HG02678 (cell line): Measurements from ENCODE around the gene ULBP3.
"Not testable (repeated sequence)": the region's sequence is repeated elsewhere in the genome, so short reads cannot be mapped to it uniquely, and the experiment has no call there.

Experiments used
- ATAC-seq: cut with Tn5 transposase; IDR thresholded peaks from one replicate; pipeline ENCODE4 v1.9.1; 2021; ENCODE audit warnings: mild to moderate bottlenecking, moderate library complexity; ENCODE audit not compliant: unreplicated experiment

Gene ULBP3

GRCh38 chr6:150043501-150044412 lies 25.2 kb downstream of the ULBP3 start:
- no peak for ATAC-seq

GRCh38 chr6:150043096-150043495 lies 25.8 kb downstream of the ULBP3 start:
- no peak for ATAC-seq

GRCh38 chr6:150038202-150039062 lies 30.5 kb downstream of the ULBP3 start:
- ATAC-seq, result no peak

GRCh38 chr6:150037526-150038201 lies 31.3 kb downstream of the ULBP3 start:
- no peak for ATAC-seq

GRCh38 chr6:150036081-150036480 lies 32.8 kb downstream of the ULBP3 start:
- ATAC-seq, result no peak

GRCh38 chr6:150033207-150033771 lies 35.6 kb downstream of the ULBP3 start:
- no peak for ATAC-seq

- no peak for ATAC-seq
Measured at GRCh38 chr6:150032598-150032997, 36.3 kb downstream of the ULBP3 start.

GRCh38 chr6:150030611-150031010 lies 38.3 kb downstream of the ULBP3 start:
- no peak for ATAC-seq

- ATAC-seq, result peak; percentile 53
Measured at GRCh38 chr6:150029749-150030148, 39.2 kb downstream of the ULBP3 start.

GRCh38 chr6:150029276-150029675 lies 39.6 kb downstream of the ULBP3 start:
- no peak for ATAC-seq

- ATAC-seq, result no peak
Measured at GRCh38 chr6:150028799-150029198, 40.1 kb downstream of the ULBP3 start.

- no peak for ATAC-seq
Measured at GRCh38 chr6:150027806-150028565, 40.9 kb downstream of the ULBP3 start.

GRCh38 chr6:150026976-150027805 lies 41.7 kb downstream of the ULBP3 start:
- no peak for ATAC-seq

- ATAC-seq, result no peak
Measured at GRCh38 chr6:150025201-150025917, 43.6 kb downstream of the ULBP3 start, which contains the start of gene RAET1L. Gene RAET1L, minus strand, starts transcription at chr6:150025532. Its CDS starts 61 bp downstream, at chr6:150025471.

GRCh38 chr6:150024646-150025155 lies 44.2 kb downstream of the ULBP3 start:
- no peak for ATAC-seq

- not testable (repeated sequence) for ATAC-seq
Measured at GRCh38 chr6:150024021-150024420, 44.9 kb downstream of the ULBP3 start.

- not testable (repeated sequence) for ATAC-seq
Measured at GRCh38 chr6:150021870-150022269, 47.1 kb downstream of the ULBP3 start.
